Measurements from ENCODE around the gene ALG14.

ALG14 gene

GRCh38 chr1:94926126-94926914, 146.4 kb downstream of the ALG14 start:
- peak; percentile 35 for DNase-seq

GRCh38 chr1:94925561-94926125, 147.1 kb downstream of the ALG14 start:
- DNase-seq = peak; percentile 9

- no peak for DNase-seq
Observed at GRCh38 chr1:94925004-94925403, 147.7 kb downstream of the ALG14 start.
